HG02571 (cell line): ENCODE data around the gene SHISA4.
"Not testable (repeated sequence)": the region's sequence is repeated elsewhere in the genome, so short reads cannot be mapped to it uniquely, and the experiment has no call there.

Experiments
- ATAC-seq: cut with Tn5 transposase; IDR thresholded peaks from one replicate; pipeline ENCODE4 v1.9.1; 2021; ENCODE audit warnings: mild to moderate bottlenecking, moderate library complexity; ENCODE audit not compliant: unreplicated experiment

The SHISA4 gene

GRCh38 chr1:201921952-201922558 is 33.4 kb downstream of the SHISA4 start:
- no peak for ATAC-seq

- no peak for ATAC-seq
Measured at GRCh38 chr1:201925301-201925567, 36.5 kb downstream of the SHISA4 start.

GRCh38 chr1:201925981-201926645 is 37.4 kb downstream of the SHISA4 start:
- no peak for ATAC-seq

GRCh38 chr1:201928266-201928665 is 39.6 kb downstream of the SHISA4 start:
- no peak for ATAC-seq

- ATAC-seq = no peak
Measured at GRCh38 chr1:201930137-201930536, 41.4 kb downstream of the SHISA4 start.

- ATAC-seq = no peak
Measured at GRCh38 chr1:201930803-201931202, 42.1 kb downstream of the SHISA4 start.

GRCh38 chr1:201933840-201934430 is 45.2 kb downstream of the SHISA4 start:
- ATAC-seq = no peak

GRCh38 chr1:201937624-201938213 is 49.0 kb downstream of the SHISA4 start:
- ATAC-seq = no peak

- ATAC-seq = no peak
Measured at GRCh38 chr1:201938440-201939035, 49.8 kb downstream of the SHISA4 start.

- no peak for ATAC-seq
Measured at GRCh38 chr1:201939148-201939547, 50.5 kb downstream of the SHISA4 start.

GRCh38 chr1:201939574-201939973 is 50.9 kb downstream of the SHISA4 start:
- ATAC-seq = no peak

- ATAC-seq = not testable (repeated sequence)
Measured at GRCh38 chr1:201940316-201940715, 51.6 kb downstream of the SHISA4 start.

GRCh38 chr1:201941420-201942128 is 52.9 kb downstream of the SHISA4 start:
- no peak for ATAC-seq

GRCh38 chr1:201942129-201942495 is 53.4 kb downstream of the SHISA4 start:
- ATAC-seq = no peak
